Measurements from ENCODE around the gene APOB. TPM values are rescaled to one million over a fixed set of nuclear protein-coding genes. Genes with fewer than 3 reads are reported as not detected.
"Not testable (repeated sequence)": the region's sequence is repeated elsewhere in the genome, so short reads cannot be mapped to it uniquely, and the experiment has no call there.

The APOB gene
- total RNA-seq, 1 donor from 2014 or later = not detected

GRCh38 chr2:21029519-21029918, 14.4 kb downstream of the APOB start:
- CTCF ChIA-PET = no interaction called here
- Mint-ChIP-seq H3K27ac (no peak overlapping the region), H3K4me3 (no peak overlapping the region), H3K9me3 (no peaks in the 10 kb centered on the region), H3K36me3 (ENCODE audit: low read depth) (no peaks in the 10 kb centered on the region), H3K27me3 (peaks cover 16% of the 10 kb centered on the region), H3K4me1 (no peaks in the 10 kb centered on the region)
- intact Hi-C loops (cut with micrococcal nuclease) = no loop called here
- DNase-seq (no peak), ATAC-seq (ENCODE audit: low read depth) (no peak)
- POLR2A ChIA-PET = no interaction called here
- no peak for TF ChIP-seq CTCF (IDR thresholded peaks at IDR 0.05)

- H3K27me3 Mint-ChIP-seq = peaks cover 16% of the 10 kb centered on the region
- H3K27ac Mint-ChIP-seq; H3K4me3 Mint-ChIP-seq; CTCF ChIA-PET; H3K36me3 Mint-ChIP-seq (ENCODE audit: low read depth); H3K9me3 Mint-ChIP-seq; intact Hi-C loops (cut with micrococcal nuclease); H3K4me1 Mint-ChIP-seq; POLR2A ChIA-PET; DNase-seq; ATAC-seq (ENCODE audit: low read depth): not testable (repeated sequence)
Observed at GRCh38 chr2:21028951-21029350, 14.9 kb downstream of the APOB start.

GRCh38 chr2:21028021-21028947, 15.6 kb downstream of the APOB start:
- Mint-ChIP-seq H3K4me3 (no peak overlapping the region), H3K9me3 (no peaks in the 10 kb centered on the region), H3K4me1 (no peaks in the 10 kb centered on the region), H3K36me3 (ENCODE audit: low read depth) (no peaks in the 10 kb centered on the region), H3K27me3 (peaks cover 16% of the 10 kb centered on the region), H3K27ac (no peak overlapping the region)
- ATAC-seq (ENCODE audit: low read depth) (no peak), DNase-seq (no peak)
- CTCF ChIA-PET = interaction anchor here (1.4 kb wide), 1 partner anchor 14 kb away, joined by 3 read pairs; no protein-coding TSS in a partner anchor
- intact Hi-C loops (cut with micrococcal nuclease) = no loop called here
- TF ChIP-seq CTCF (IDR thresholded peaks at IDR 0.05) = no peak
- POLR2A ChIA-PET = no interaction called here

- ChIA-PET CTCF (interaction anchor here (1.4 kb wide), 1 partner anchor 16 kb away, joined by 3 read pairs; no protein-coding TSS in a partner anchor), POLR2A (no interaction called here)
- H3K27me3 Mint-ChIP-seq = peaks cover 16% of the 10 kb centered on the region
- ATAC-seq (ENCODE audit: low read depth) (no peak), DNase-seq (no peak)
- no peaks in the 10 kb centered on the region for H3K4me1 Mint-ChIP-seq
- no peak overlapping the region for H3K27ac Mint-ChIP-seq
- TF ChIP-seq CTCF (IDR thresholded peaks at IDR 0.05) = no peak
- intact Hi-C loops (cut with micrococcal nuclease) = no loop called here
- H3K9me3 Mint-ChIP-seq = no peaks in the 10 kb centered on the region
- H3K36me3 Mint-ChIP-seq (ENCODE audit: low read depth) = no peaks in the 10 kb centered on the region
- H3K4me3 Mint-ChIP-seq = no peak overlapping the region
Observed at GRCh38 chr2:21026479-21027282, 17.2 kb downstream of the APOB start.

GRCh38 chr2:21025690-21026478, 18.0 kb downstream of the APOB start:
- TF ChIP-seq CTCF (IDR thresholded peaks at IDR 0.05) = no peak
- ChIA-PET CTCF (no interaction called here), POLR2A (no interaction called here)
- ATAC-seq (ENCODE audit: low read depth) (no peak), DNase-seq (no peak)
- peaks cover 13% of the 10 kb centered on the region for H3K27me3 Mint-ChIP-seq
- no peaks in the 10 kb centered on the region for H3K36me3 Mint-ChIP-seq (ENCODE audit: low read depth)
- no peak overlapping the region for H3K27ac Mint-ChIP-seq
- intact Hi-C loops (cut with micrococcal nuclease) = no loop called here
- H3K9me3 Mint-ChIP-seq = no peaks in the 10 kb centered on the region
- no peak overlapping the region for H3K4me3 Mint-ChIP-seq
- no peaks in the 10 kb centered on the region for H3K4me1 Mint-ChIP-seq
